ENCODE measurements around the gene MYH7B.

GRCh38 chr20:34994509-34995131, 39.0 kb downstream of the MYH7B start:
- TF ChIP-seq NR1H2 (CRISPR knock-in tag; IDR thresholded peaks at IDR 0.05), result no peak
- TF ChIP-seq CTCF (IDR thresholded peaks at IDR 0.05), result no peak
- no peak for TF ChIP-seq NR3C1 (CRISPR knock-in tag; conservative IDR thresholded peaks at IDR 0.05; ENCODE audit: low read depth)

Data from WTC11 (cell line).